K562 treated with DMSO at 1 percent for 48 hours (cell line): Measurements from ENCODE around the gene MED9. TPM values are rescaled to one million over a fixed set of nuclear protein-coding genes. Genes with fewer than 3 reads are reported as not detected.

Source experiments
- total RNA-seq: library from RNA; unstranded; fragments of 300-600 nt; gene quantifications from 2 replicates; pipeline ENCODE4 v1.2.3, GENCODE V29; 2022; ENCODE audit warnings: low replicate concordance; ENCODE audit errors: extremely low read depth

Gene MED9
- total RNA-seq, result not detected in 2 replicates

GRCh38 chr17:17476865-17477467 is at the start of gene MED9:
Gene MED9, plus strand, starts transcription at chr17:17477000. Its CDS starts 42 bp downstream, at chr17:17477042.

GRCh38 chr17:17496189-17497064 is 19.6 kb downstream of the MED9 start, which contains the start of gene RASD1:
Gene RASD1, minus strand, starts transcription at chr17:17496395. Its CDS starts 214 bp downstream, at chr17:17496181.

Other genes starting within 250 kb of the MED9 start
- gene FLCN, start 239.8 kb upstream of the MED9 start, total RNA-seq, result not detected in 2 replicates
- gene COPS3, start 195.8 kb upstream of the MED9 start, total RNA-seq, result not detected in 2 replicates
- gene NT5M, start 173.6 kb upstream of the MED9 start, total RNA-seq, result not detected in 2 replicates
- not detected in 2 replicates for gene RASD1, start 19.4 kb downstream of the MED9 start, total RNA-seq
- gene PEMT, start 114.7 kb downstream of the MED9 start, total RNA-seq, result not detected in 2 replicates
- gene RAI1, start 204.5 kb downstream of the MED9 start, total RNA-seq, result not detected in 2 replicates